ENCODE measurements around the gene PAX5.
A peak's percentile ranks its signal among the peaks of the same experiment; 100 is the strongest.

The PAX5 gene

DNA sequence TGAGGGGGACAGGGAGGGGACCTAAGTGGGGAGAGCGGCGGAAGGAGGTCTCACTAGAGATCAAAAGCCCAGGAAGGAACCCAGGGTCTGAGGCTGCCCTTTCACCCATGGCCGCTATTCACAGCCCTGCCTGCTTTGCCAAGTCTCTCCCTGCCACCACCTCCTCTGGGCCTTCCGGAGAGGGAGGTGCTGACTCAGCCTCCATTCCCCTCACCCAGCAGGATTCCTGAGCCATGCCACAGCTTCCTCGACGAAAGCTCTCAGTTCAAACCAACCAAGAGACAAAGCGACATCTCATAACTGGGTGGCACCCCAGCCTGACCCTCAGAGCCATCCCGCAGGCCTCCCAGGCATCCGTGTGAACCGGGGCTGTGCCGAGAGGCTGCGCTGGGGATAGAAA lies 36.7 kb downstream of the PAX5 start:
- peak; percentile 3 for DNase-seq
- in situ Hi-C loops (cut with HindIII; ENCODE audit: low pct_ligation_motif_present, low sequenced_read_pairs): no loop called here
- H3K36me3 ChIP-seq (replicated peaks): no peaks in the 10 kb centered on the region
- no peak overlapping the region for H3K27ac ChIP-seq
- no peak for TF ChIP-seq CTCF (IDR thresholded peaks at IDR 0.05; ENCODE audit: low read depth, low read length, missing control alignments)
- peaks cover 22% of the 10 kb centered on the region for H3K27me3 ChIP-seq (replicated peaks)
- no peak overlapping the region for H3K4me3 ChIP-seq (ENCODE audit: low read depth, low read length)

GRCh38 chr9:36996706-36997086 lies 37.4 kb downstream of the PAX5 start:
- no peak overlapping the region for H3K4me3 ChIP-seq (ENCODE audit: low read depth, low read length)
- no peak for TF ChIP-seq CTCF (IDR thresholded peaks at IDR 0.05; ENCODE audit: low read depth, low read length, missing control alignments)
- no peak for DNase-seq
- H3K27me3 ChIP-seq (replicated peaks): peaks cover 17% of the 10 kb centered on the region
- H3K36me3 ChIP-seq (replicated peaks): no peaks in the 10 kb centered on the region
- in situ Hi-C loops (cut with HindIII; ENCODE audit: low pct_ligation_motif_present, low sequenced_read_pairs): no loop called here
- H3K27ac ChIP-seq: no peak overlapping the region

DNA sequence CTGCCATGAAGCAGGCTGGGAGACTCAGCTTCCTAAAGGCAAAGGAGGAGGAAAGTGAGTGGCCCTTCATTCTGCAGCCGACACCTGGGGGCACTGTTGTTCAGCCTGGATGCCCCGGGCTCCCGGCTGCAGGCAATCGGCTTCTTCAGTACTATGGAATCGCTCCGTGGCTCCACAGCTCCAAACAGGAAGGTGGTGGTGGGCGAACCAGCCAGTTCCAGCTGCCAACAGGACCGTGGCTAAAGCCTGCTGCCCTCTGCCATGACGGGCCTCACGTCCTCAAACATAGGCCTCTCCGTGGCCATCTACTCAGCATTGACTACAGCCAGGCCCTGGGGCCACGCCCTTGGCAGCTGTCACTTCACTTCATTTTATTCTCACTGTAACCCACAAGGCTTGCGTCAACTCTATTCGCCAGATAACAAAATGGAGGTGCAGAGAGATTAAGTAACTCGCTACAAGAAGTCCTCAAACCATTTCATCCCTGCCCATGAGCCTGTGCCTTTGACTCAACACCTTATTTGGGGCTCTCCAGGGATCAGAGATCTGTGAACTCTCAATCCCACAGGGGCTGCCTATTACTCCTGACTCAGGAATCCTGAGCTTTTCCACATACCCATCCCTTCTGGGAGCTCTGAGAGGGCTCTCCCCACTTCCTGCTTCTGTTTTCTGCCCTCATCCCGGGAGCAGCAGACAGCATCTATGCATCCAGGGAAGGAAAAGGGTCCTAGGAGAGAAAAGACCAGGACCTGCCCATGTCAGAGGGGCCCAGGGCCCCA lies 38.0 kb downstream of the PAX5 start:
- in situ Hi-C loops (cut with HindIII; ENCODE audit: low pct_ligation_motif_present, low sequenced_read_pairs): no loop called here
- DNase-seq: peak; percentile 51
- peak overlapping the region; percentile 17 for H3K4me3 ChIP-seq (ENCODE audit: low read depth, low read length)

DNA sequence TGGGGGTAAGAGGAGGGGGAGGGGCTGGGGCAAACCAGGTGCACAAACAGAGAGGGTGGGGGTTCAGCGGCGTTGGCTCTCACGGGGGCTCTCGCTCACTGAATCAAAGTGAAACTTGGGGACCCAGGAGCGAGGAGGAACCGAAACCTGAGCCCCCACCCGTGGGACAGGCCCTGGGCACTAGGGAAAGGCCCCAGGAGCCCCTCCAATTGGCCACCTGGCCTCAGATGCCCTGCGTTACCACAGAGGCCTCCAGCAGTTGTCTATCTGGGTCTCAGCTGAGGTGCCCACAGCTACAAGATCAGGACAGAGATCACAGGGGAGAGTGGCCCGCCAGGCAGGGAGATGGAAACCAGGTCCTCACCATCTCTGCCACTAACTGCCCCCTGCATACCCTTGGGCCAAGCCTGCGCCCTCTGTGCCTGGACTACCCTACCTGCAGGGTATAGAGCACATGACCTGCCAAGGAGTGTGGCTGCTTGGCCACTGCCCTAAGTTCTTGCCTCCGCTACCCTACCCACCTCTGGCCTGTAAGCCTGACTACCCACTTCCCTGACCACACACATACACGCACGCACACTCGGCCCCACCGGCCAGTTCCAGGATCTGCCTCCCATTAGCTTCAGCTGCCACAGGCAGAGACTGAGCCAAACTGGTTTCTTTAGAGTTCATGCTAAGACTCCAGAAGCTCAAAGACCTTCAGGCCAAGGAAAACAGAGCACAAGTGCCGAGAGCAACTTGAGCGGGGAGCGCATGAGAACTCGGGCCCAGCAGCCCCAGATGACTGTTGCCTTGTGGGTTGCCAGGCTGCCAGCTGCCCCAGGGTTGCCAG lies 39.9 kb downstream of the PAX5 start:
- no peaks in the 10 kb centered on the region for H3K36me3 ChIP-seq (replicated peaks)
- no peak overlapping the region for H3K27ac ChIP-seq
- H3K4me3 ChIP-seq (ENCODE audit: low read depth, low read length): no peak overlapping the region
- in situ Hi-C loops (cut with HindIII; ENCODE audit: low pct_ligation_motif_present, low sequenced_read_pairs): no loop called here
- no peak for DNase-seq
- TF ChIP-seq CTCF (IDR thresholded peaks at IDR 0.05; ENCODE audit: low read depth, low read length, missing control alignments): no peak
- H3K27me3 ChIP-seq (replicated peaks): peaks cover 8% of the 10 kb centered on the region

More for the DNA sequence above, 38.0 kb downstream of the PAX5 start:
- TF ChIP-seq CTCF (IDR thresholded peaks at IDR 0.05; ENCODE audit: low read depth, low read length, missing control alignments): peak; percentile 89
- peaks cover 13% of the 10 kb centered on the region for H3K27me3 ChIP-seq (replicated peaks)
- no peaks in the 10 kb centered on the region for H3K36me3 ChIP-seq (replicated peaks)
- no peak overlapping the region for H3K27ac ChIP-seq

DNA sequence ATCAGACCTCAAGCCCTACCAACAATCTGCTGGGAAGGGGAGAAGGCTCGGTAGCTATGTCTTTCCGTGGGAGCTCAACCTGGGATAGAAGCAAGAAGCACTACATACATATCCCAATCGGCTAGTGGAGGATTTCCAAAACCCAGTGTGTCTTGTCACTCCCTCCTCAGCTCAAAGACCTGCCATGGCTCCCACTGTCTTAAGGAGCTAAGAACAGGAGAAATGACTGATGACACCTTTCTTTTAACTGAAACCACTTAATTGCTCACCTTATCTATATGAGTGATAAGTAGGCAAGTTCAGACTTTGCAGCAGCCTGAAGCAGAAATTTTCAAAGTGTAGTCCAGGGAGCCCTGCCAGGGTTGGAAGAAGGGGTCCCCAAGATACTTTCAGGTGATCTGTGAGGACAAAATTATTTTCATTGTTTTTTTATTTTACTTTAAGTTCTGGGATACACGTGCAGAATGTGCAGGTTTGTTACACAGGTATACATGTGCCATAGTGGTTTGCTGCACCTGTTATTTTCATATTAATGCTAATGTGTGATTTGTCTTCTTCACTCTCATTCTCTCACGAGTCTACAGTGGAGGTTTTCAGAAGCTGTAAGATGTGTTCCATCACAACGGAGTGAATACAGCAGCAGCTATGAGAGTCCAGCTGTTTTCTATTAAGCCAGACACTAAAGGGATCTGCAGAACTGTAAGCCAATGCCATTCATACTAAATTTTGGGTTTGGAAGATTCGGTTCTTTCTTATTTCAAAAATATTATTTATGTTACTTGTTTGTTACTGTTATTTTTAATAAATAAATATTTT lies 41.4 kb downstream of the PAX5 start:
- in situ Hi-C loops (cut with HindIII; ENCODE audit: low pct_ligation_motif_present, low sequenced_read_pairs): no loop called here
- DNase-seq: no peak
- no peak for TF ChIP-seq CTCF (IDR thresholded peaks at IDR 0.05; ENCODE audit: low read depth, low read length, missing control alignments)
- no peak overlapping the region for H3K4me3 ChIP-seq (ENCODE audit: low read depth, low read length)
- H3K36me3 ChIP-seq (replicated peaks): no peaks in the 10 kb centered on the region
- peaks cover 19% of the 10 kb centered on the region for H3K27me3 ChIP-seq (replicated peaks)
- no peak overlapping the region for H3K27ac ChIP-seq
